CD4-positive, alpha-beta T cell treated with Interleukin-6 for 4 hours (primary cell): ENCODE measurements around the gene PA2G4.
"Not testable (repeated sequence)": the region's sequence is repeated elsewhere in the genome, so short reads cannot be mapped to it uniquely, and the experiment has no call there.

Source experiments
- DNase-seq: peaks from one replicate; pipeline ENCODE4 v3.0.0-alpha.2; 2020; ENCODE audit warnings: mixed read lengths

PA2G4 gene

DNA sequence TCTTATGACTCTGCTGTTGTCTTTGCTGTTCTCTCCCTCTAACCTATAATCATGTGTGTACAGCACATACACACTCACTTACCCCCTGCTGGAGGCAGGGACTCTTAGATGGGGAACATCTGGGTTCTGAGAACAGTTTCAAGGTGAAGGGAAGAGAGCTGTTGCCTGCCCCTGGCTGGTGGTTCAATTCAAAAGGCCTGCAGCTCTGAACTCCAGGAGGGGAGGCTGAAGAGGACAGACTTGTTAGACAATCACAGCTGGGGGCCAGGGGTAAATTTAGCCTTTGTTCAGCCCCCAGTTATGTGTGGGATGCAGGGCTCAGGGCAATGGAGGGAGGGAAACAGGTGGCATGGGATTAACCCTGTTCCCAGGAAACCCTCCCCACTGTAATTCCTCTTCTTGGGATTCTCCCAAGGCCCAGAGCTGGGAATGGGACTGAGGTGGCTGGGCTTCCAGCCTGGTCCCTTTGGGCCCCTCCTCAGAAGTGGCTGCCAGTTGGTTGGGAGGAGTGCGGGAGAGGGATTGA, 50.0 kb downstream of the PA2G4 start:
- no peak for DNase-seq

DNA sequence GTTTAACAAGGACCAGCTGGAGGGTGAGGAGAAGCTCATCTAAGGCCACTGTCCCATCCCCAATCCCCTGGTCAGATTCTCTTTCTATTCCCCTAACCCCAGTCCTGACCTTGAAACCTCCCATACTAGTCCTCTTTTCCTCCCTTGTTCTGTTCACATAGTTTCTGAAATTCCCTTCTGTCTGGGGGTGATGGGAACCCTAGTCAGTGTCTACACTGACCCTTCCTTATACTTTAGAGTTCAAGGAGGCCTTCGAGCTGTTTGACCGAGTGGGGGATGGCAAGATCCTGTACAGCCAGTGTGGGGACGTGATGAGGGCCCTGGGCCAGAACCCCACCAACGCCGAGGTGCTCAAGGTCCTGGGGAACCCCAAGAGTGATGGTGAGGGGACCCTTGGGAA, 50.5 kb downstream of the PA2G4 start:
- no peak for DNase-seq

DNA sequence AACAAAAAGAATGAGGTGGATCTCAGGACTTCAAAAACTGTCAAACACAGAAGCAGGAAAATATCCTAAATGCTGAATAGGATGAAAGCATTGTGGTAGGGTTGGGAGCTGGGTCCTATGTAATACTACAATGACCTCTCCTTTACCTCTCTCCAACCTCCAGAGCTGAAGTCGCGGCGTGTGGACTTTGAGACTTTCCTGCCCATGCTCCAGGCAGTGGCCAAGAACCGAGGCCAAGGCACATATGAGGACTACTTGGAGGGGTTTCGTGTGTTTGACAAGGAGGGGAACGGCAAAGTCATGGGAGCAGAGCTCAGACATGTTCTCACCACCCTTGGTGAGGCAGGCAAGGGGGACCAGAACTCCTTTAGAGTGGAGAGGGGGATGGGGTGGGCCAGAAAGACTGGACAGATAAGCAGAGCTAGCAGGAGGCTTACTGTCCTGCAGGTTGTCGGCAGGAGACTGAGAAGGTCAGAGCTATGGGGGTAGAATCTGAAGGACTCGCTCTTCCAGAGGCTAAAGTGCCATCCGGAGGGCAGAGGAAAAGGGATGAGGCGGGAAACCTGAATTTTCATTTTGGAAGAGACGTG, 51.0 kb downstream of the PA2G4 start:
- no peak for DNase-seq

DNA sequence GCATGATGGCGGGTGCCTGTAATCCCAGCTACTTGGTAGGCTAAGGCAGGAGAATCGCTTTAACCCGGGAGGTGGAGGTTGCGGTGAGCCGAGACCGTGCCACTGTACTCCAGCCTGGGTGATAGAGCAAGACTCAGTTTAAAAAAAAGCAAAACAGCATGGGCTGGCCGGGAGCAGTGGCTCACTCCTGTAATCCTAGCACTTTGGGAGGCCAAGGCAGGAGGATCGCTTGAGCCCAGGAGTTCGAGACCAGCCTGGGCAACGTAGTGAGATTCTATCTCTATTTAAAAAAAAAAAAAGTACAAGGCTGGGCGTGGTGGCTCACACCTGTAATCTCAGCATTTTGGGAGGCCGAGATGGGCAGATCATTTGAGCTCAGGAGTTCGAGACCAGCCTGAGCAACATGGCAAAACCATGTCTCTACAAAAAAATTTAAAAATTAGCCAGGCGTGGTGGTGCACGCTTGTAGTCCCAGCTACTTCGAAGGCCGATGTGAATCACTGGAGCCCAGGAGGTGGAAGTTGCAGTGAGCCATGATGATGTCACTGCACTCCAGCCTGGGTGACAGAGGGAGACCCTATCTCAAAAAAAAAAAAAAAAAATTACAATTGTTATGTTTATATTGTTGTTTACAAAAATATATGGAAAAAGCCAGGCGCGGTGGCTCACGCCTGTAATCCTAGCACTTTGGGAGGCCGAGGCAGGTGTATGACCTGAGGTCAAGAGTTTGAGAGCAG, 52.3 kb downstream of the PA2G4 start:
- DNase-seq: not testable (repeated sequence)

DNA sequence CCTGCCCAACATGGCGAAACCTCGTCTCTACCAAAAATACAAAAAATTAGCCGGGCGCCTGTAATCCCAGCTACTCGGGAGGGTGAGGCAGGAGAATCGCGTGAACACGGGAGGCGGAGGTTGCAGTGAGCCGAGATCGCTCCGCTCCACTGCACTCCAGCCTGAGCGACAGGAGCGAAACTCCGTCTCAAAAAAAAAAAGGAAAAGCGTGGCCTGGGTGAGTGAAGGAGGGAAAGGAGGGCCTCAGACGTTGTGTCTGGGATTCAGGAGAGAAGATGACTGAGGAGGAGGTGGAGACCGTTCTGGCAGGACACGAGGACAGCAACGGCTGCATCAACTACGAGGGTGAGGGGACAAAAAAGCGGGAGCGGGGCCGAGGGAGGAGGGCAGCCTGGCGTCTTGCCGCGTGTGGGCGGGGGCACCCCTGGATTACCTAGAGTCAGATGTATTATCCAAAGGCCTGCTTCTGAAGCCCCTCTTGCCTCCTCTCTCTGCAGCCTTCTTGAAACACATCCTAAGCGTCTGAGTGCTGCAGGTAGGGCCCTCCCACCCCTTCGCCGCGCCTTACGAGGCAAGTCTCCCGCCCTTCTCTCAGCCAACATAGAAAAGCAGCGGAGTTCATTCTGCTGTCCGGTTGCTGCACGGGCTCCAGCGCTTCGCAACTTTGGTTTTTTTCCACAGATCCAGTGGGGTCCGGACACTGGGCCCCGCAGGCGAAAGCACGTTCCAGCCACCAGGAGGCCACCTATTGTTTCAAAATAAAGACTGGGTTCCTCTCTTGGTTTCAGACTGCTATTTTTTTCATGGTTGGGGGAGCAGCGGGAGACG, 53.1 kb downstream of the PA2G4 start:
- peak; percentile 67 for DNase-seq

DNA sequence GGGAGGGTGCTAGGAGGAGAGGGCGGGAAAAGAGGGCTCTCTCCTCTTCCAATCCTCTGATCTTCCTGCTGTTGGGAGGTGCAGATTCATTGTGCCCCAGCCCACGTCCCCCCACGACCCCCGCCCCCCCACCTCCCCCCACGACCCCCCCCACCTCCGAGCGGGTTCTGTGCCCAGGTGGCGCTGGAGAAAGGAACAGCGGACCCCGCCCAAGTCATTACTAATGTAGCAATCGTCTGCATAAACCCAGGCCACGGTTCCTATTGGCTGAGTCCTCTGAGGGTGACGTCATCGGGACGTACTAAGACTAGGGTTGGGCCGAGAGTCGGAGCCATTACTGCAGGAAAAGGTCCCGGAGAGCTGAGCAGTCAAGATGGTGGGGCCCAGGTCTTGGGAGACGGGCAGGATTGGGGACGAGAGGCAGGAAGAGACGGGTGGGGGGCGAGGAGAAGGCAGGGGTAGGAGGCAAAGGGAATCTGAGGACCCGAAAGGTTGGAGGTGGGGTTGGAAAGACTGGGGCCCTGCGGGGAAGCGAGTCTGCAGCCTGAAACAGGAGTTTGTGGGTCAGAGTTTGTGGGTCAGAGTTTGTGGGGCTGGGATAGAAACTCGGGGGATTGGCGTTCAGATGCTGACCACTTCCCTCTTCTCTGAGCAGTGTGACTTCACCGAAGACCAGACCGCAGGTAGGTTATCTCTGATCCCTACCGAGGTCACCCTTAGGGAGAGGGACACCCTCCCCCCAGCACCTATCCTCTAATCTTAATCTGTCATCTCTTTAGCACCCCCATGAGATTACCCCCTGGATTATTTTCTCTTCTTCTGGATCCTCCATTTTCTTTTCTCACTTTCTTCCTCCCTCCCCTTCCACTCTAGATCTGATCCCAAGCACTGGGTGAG, 53.9 kb downstream of the PA2G4 start, which contains the start of gene MYL6:
Gene MYL6, plus strand, starts transcription at position 331 of the 897 bp plus-strand sequence. Its CDS starts 43 bp downstream, at position 374.
- DNase-seq: peak; percentile 94

DNA sequence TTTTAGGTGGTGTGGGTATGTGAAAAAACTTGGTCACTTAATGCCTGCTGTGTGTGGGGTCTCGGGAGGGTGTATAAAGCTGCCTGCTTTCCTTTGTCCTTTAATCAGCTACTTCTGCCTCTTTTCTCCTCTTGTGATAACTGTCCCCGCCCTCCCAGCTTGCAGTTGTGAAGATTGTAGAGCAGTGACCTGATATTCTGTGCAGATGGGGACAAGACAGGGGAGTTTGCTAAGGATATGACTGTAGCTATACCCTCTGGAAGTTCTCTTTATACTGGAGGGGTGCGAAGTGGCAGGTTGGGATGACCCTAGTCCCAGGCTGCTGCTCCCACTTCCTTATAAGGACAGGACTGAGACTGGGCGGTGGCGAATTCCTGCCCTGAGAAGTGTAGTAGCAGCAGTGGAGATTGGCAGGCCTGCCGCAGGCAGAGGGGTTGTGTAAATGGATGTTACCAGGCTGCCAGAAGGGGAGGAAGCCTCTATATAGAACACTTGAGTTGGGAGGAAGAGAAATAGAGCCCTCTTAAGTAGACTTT, 54.6 kb downstream of the PA2G4 start:
- peak; percentile 37 for DNase-seq

- DNase-seq: no peak
Observed at GRCh38 chr12:56159482-56160192, 55.3 kb downstream of the PA2G4 start.

GRCh38 chr12:56160193-56160763, 55.9 kb downstream of the PA2G4 start:
- DNase-seq: peak; percentile 80

GRCh38 chr12:56160894-56161689, 56.7 kb downstream of the PA2G4 start:
- DNase-seq: no peak

DNA sequence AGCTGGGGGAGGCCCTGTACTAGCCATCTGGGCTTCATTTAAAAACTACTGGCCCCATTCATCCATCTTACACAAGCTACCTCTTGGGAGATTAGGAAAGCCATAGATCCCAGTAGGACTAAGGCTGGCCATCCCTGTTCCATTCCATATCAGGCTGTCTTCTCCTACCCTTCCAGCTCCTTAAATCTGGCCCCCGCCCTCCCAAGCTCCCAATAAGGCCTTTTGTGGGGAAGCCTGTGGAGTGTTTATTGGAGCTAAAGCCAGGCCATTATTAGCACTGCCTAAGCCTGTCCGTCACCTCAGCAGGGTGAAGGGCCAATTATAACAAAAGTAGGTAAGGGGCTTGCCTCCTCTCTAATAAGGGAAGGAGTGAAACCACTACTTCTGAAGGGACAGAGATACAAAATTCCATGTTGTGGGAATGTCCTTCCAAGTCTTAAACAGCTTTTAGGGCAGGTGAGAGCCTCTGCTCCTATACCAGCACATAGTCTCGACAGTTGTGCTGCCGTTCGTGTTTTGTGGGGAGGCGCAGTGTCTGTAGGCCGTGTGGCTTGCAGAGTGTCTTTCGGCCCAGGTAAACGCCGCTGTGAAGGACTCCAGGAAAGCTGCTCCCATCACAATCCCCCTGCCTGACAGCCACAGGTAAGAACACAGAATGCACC, 57.5 kb downstream of the PA2G4 start:
- DNase-seq: no peak

DNA sequence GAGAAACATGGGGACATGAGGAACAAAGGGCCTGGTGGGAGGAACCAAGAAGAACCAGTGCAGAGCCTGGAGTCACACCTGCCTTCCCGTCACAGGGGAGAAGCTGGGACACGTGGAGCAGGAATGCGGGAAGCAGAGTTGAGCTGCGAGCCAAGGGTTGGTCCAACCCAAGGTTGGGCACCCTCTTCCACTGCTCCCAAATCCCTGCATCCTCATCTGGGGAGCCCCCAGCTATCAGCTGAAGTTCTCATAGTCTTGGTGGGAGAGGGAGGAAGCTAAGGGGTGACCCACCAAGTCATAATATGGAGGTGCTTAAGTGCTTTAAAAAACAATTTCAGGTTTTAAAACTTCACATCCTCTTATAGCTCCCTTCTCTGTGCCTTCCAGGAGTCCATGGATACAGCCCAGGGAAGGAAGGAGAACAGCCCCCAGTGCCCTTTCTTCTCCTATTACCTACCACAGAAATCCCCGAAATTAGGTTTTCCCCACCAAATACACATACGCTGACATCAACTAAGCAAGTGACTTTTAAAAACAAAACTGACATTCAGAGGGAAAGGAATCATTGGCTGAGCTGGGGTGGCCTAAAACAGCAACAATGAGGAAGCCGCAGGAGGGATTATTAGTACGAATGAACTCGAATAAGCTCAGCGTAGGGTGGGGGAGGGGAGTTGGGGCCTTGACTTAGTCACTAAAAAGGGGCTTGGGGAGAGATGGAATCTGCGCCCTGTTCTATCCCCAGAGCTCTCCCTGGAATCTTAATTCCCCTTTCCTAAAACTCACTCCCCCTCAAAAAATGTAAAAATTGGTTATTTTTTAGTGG, 58.3 kb downstream of the PA2G4 start:
- no peak for DNase-seq
